ENCODE data around the gene HEATR9.

DNA sequence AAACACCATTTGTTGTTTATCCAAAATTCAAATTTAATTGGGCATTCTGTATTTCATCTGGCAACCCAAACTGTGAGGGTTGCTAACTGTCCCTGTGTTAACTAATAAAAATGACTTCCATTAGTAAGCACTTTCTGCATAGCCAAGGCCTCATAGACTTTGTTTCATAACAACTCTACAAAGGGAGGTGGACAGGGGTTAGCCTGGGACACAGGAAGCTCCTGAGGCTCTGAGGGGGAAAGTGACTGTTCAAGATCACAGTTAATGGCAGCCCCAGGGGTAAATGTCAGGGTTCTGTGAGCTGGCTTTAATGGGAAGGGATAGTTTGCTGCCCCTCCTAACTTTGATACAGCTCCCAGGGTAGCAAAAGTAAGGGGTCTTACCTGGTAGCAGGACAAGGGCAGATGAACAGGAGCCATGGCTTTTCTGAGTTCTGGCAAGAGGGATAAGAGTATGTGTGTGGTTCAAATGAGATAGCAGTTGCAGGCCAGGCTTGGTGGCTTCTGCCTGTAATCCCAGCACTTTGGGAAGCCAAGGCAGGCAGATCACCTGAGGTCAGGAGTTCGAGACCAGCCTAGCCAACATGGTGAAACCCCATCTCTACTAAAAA, 2.2 kb downstream of the HEATR9 start:
- TF ChIP-seq SIN3A (IDR thresholded peaks at IDR 0.05; ENCODE audit: low read depth) (no peak), POLR2A (IDR thresholded peaks at IDR 0.05; ENCODE audit: borderline replicate concordance, extremely low read depth, insufficient read depth, insufficient read length) (no peak), JUND (IDR thresholded peaks at IDR 0.05) (no peak), POLR2AphosphoS5 (IDR thresholded peaks at IDR 0.05; ENCODE audit: low read depth, low read length) (no peak), REST (IDR thresholded peaks at IDR 0.05; ENCODE audit: low read depth) (no peak), MAX (IDR thresholded peaks at IDR 0.05) (no peak), EZH2phosphoT487 (IDR thresholded peaks at IDR 0.05; ENCODE audit: borderline replicate concordance) (no peak)
- TF ChIP-seq, protein P1, sequence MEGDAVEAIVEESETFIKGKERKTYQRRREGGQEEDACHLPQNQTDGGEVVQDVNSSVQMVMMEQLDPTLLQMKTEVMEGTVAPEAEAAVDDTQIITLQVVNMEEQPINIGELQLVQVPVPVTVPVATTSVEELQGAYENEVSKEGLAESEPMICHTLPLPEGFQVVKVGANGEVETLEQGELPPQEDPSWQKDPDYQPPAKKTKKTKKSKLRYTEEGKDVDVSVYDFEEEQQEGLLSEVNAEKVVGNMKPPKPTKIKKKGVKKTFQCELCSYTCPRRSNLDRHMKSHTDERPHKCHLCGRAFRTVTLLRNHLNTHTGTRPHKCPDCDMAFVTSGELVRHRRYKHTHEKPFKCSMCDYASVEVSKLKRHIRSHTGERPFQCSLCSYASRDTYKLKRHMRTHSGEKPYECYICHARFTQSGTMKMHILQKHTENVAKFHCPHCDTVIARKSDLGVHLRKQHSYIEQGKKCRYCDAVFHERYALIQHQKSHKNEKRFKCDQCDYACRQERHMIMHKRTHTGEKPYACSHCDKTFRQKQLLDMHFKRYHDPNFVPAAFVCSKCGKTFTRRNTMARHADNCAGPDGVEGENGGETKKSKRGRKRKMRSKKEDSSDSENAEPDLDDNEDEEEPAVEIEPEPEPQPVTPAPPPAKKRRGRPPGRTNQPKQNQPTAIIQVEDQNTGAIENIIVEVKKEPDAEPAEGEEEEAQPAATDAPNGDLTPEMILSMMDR (IDR thresholded peaks at IDR 0.05 in 2 of 3, conservative IDR thresholded peaks at IDR 0.05 in 1 of 3; ENCODE audit: borderline replicate concordance in 1 of 3, insufficient read depth in 1 of 3, low read depth in 2 of 3, low read length in 2 of 3) = no peak
